Measurements from ENCODE around the gene CERS5.

Gene CERS5

GRCh38 chr12:50123203-50123602 lies 44.0 kb downstream of the CERS5 start:
- no peak for DNase-seq

DNA sequence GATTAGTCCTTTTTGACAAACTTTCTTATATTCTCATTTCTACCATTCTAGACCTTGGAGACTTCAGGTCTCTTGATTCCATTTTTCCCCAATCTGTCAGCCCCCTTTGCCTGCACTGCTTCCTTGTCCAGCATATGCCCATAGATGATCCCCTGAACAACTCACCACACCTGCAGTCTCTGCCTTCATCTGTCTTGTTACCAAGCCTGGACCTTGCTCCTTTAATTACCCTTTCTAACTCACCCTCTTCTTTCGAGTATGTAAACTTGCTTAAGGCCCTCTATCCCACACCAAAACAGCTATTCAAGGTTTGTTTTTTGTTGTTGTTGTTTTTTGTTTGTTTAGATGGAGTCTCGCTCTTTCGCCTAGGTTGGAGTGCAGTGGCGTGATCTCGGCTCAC lies 45.5 kb downstream of the CERS5 start:
- DNase-seq = no peak

DNA sequence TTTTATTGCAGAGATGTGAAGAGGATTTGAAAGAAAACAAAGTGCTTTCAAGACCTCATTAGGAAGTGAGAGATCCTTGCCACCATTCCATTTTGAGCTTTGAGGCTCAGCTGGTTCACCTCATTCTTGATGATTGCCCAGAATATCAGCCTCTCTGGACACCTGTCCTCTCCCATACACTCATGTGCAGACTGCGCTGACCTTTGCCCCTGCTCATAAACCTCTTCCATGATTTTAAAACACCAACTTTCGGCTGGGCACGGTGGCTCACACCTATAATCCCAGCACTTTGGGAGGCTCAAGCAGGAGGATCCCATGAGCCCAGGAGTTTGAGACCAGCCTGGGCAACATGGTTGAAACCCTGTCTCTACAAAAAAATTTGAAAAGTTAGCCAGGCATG lies 46.2 kb downstream of the CERS5 start:
- DNase-seq = no peak

- DNase-seq = no peak
Observed at GRCh38 chr12:50120521-50120920, 46.6 kb downstream of the CERS5 start.

- DNase-seq = no peak
Observed at GRCh38 chr12:50119387-50119786, 47.8 kb downstream of the CERS5 start.

DNA sequence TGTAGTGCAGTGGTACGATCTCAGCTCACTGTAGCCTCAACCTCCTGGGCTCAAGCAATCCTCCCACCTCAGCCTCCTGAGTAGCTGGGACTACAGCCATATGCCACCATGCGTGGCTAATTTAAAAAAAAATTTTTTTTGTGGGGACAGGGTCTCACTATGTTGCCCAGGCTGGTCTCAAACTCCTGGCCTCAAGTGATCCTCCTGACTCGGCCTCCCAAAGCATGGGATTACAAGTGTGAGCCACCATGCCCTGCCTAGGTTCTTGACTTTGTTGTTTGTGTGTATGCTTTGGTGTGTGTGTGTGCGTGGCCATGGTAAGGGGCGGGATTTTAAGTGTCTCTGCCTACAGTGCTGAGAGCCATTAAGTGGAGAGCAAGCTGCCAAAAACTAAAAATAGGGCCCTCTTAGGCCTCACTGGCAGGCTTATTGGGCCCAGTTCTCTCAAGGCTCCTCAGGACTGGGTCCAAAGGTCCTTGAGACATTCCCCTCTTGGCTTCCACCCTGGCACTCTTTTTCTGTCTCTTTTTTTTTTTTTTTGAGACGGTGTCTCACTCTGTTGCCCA lies 50.0 kb downstream of the CERS5 start:
- DNase-seq = no peak

- DNase-seq = no peak
Observed at GRCh38 chr12:50112456-50113218, 54.5 kb downstream of the CERS5 start.

GRCh38 chr12:50111693-50112455 lies 55.3 kb downstream of the CERS5 start, which contains the start of gene COX14:
COX14 (plus strand) TSS chr12:50112236; CDS start chr12:50120044, 7,808 bp downstream.
- peak; percentile 99 for DNase-seq

DNA sequence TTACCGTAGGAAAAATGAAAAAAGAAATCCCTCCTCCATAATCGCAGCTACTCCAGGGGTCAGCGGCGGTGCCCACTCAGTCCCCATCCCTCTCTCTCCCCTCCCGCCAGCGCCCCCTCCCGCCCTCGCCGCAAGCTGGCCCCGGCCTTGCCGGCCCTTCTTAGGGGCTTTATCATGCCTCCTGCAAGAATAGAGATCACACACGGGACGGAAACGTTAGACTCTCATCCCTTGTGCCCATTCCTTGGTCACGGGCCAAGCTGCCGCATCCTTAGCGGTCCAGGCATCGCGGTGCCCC lies 55.8 kb downstream of the CERS5 start:
- no peak for DNase-seq

- no peak for DNase-seq
Observed at GRCh38 chr12:50110762-50111351, 56.3 kb downstream of the CERS5 start.

- no peak for DNase-seq
Observed at GRCh38 chr12:50110127-50110761, 56.9 kb downstream of the CERS5 start.

DNA sequence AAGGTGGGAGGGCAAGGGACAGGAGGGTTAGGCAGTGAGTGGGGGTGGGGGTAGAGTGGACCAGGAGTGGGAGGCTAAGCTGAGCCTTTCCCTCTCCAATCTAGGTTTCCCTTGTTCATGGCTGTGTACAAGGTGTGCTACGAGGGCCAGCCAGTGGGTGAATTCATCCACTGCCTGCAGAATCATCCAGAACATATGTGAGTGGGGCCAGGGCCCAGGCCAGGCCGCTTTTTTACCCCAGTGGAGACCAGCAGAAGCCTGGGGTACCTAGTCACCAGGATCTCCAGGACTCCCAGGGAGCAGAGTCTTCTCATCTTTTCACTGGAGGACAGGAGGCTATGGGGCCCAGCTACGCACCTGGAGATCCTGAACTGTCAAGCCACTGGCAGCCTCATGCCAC lies 57.9 kb downstream of the CERS5 start:
- no peak for DNase-seq

- DNase-seq = no peak
Observed at GRCh38 chr12:50107416-50108268, 59.5 kb downstream of the CERS5 start.

DNA sequence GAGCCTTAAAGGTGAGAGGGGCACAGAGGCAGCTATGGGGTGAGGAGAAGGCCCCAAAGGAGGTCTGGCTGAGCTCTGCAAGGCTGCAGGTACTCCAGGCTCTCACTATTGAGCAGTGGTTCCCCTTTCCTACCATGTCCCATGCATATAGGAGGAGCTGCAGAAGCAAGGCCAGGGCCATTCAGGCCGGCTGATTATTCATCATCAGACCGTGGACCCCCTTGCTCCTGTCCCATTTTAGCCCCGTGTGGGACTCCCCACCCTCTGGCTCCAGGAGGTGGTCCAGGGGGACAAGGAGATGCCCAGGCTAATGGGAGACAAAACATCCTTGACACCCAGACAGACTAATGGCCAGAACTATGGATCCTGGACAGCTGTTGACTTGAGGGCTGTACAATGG lies 60.3 kb downstream of the CERS5 start:
- no peak for DNase-seq

- DNase-seq = no peak
Observed at GRCh38 chr12:50105913-50106450, 61.2 kb downstream of the CERS5 start.

DNA sequence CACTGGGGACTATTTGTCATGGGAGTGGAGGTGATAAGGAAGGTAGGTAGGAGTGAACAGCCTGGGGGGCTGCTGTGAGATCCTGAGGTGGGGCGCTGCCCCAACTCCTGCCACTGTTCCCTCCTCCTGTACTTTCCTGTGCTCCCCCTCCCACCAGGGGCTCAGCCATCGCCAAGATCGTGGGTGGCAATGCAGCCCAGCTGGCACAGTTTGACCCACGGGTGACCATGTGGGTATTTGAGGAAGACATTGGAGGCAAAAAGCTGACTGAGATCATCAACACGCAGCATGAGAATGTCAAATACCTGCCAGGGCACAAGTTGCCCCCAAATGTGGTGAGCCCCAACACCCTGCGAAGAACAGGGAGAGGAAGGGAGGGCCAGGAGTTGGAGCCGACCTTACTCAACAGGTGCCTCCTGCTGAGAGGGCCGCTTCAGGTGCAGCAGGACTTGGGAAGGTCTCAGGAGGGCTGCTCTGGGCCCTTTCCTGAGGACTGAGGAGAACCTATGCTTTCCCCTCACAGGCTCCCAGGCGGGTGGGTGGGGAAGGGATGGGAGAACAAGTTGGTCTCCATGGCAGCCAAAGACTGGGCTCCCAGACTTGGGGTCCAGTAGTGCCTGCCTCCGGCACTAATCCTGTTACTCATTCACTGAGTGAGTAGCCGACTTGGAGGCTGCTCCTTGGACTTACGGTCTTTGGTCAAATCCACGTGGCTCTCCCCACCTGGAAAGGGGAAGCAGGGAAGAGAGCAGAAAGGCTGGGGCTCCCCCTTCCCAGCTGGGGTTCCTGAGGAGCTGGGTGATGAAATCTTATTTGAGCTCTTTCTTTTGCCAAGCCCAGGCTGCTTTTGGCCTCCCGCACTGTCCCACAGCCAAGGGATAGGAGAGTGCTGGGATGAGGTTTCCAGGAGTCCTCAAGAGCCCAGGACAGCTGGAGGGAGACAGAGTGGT lies 62.5 kb downstream of the CERS5 start:
- no peak for DNase-seq

DNA sequence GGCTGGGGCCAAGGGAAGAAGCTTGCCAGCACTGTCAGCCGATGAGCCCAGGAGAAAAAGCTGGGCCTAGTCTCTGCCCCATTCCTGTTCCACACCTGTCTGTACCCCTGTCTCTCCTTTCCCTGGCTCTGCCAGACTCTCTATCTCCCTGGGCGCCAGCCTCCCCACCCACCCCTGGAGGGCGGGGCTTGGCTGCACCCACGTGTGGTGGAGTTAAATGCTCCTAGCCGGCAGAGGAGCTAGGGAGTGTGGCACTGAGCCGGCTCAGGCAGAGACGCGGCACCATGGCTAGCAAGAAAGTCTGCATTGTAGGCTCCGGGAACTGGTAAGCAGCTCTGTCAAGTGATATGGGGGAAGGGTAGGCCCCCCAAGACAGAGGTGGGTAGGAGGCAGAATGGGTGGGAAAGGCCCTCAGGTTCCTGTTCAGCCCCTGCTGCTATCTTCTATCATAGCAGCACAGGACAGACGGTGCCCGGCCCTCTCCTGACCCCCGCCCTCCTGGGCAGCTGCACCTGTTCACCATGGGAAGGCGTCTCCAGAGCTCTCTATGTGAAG lies 63.3 kb downstream of the CERS5 start, which contains the start of gene GPD1:
Gene GPD1 (plus strand): TSS at position 242 of the 555 bp plus-strand sequence. CDS start 43 bp downstream, at position 285.
- no peak for DNase-seq

DNA sequence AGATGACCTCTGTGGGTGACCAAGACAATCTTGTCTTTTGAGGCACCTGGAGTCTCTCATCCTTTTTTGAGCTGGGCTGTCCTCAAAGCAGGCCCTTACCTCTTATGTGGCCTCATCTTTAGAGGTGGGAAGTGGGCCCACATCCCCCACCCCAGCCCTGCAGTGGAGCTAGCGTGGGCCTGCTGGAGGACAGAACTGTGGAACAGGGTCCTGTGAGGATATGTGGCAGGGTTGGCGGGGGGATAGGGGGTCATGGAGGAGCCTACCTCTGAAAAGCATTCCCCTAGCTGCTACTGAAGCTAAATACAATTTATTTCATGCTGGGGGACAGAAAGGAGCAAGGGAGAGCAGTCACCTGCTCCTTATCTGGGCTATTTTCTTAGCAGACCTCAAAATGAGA lies 63.8 kb downstream of the CERS5 start:
- no peak for DNase-seq

GRCh38 chr12:50102646-50103309 lies 64.4 kb downstream of the CERS5 start:
- no peak for DNase-seq

GRCh38 chr12:50102131-50102531 lies 65.0 kb downstream of the CERS5 start:
- DNase-seq = no peak

All from right forelimb (tissue), 1 donor.